ENCODE results near the gene PKD1.

The PKD1 gene

GRCh38 chr16:2053897-2054296 is 81.8 kb downstream of the PKD1 start:
- DNase-seq, result no peak
- in situ Hi-C loops (cut with HindIII; ENCODE audit: low pct_ligation_motif_present, low pct_unique_long_range_greater_than_20kb, low sequenced_read_pairs), result no loop called here

GRCh38 chr16:2053211-2053610 is 82.5 kb downstream of the PKD1 start:
- no peak for DNase-seq
- in situ Hi-C loops (cut with HindIII; ENCODE audit: low pct_ligation_motif_present, low pct_unique_long_range_greater_than_20kb, low sequenced_read_pairs), result no loop called here

DNA sequence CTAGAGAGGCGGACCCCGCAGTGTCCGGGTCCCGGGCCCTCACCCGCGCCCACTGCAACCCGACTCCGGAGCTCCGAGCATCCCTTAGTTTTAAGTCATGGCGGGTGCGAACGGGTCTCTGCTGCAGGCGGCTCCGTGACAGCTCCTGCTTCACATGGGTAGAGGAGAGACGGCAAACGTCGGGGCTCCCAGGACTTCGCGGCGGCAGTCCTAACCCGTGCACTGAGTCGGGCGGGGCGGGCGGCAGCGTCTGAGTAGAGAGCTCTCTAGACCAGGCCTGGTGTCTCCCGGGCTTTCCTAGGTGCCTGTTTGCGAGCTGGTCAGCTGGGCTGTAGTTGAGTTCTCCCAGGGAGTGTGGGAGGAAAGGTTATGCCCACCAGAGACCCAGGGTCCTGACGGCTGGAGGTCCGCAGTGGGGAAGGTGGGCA is 87.6 kb downstream of the PKD1 start:
- in situ Hi-C loops (cut with HindIII; ENCODE audit: low pct_ligation_motif_present, low pct_unique_long_range_greater_than_20kb, low sequenced_read_pairs), result no loop called here
- no peak for DNase-seq

DNA sequence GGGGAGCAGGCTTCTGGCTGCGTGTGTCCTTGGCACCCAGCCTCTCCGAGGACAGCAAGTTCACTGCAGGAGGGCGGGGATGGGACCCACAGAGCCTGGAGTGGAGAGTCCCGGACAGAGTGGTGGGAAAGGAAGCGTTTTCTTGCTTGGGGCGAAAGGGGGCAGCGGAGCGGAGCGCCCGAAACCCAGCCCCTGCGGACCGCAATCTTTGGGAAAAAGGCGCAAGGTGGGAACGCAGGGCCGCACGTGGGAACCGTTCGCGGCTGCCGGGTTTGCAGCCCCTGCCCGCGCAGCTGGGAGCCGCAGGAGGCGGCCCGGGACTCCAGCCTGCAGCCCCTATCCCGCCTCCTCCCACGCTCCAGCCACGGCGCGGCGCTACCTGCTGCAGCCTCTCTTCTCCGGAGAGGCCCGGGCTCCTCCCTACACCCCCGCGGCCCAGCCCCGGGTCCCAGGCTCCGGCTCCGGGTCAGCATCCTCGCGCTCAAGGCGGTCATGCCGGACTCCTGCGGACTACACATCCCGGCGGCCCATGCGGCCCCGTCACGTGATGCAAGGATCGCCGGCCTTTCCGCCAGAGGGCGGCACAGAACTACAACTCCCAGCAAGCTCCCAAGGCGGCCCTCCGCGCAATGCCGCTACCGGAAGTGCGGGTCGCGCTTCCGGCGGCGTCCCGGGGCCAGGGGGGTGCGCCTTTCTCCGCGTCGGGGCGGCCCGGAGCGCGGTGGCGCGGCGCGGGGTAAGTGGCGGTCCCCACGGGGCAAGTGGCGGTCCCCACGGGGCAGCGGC is 88.2 kb downstream of the PKD1 start, which contains the start of the genes NTHL1 and TSC2:
TSS of gene NTHL1 (minus strand) at position 505 of the 786 bp plus-strand sequence. CDS start at position 494, 11 bp downstream.
TSS of gene TSC2 (plus strand) at position 656 of the 786 bp plus-strand sequence. CDS start 631 bp downstream, outside the sequence.
- in situ Hi-C loops (cut with HindIII; ENCODE audit: low pct_ligation_motif_present, low pct_unique_long_range_greater_than_20kb, low sequenced_read_pairs), result no loop called here

GRCh38 chr16:2046893-2047329 is 88.8 kb downstream of the PKD1 start:
- no peak for DNase-seq
- in situ Hi-C loops (cut with HindIII; ENCODE audit: low pct_ligation_motif_present, low pct_unique_long_range_greater_than_20kb, low sequenced_read_pairs), result no loop called here

More for the DNA sequence above, 88.2 kb downstream of the PKD1 start, which contains the start of the genes NTHL1 and TSC2:
- DNase-seq, result peak; percentile 98

DNA sequence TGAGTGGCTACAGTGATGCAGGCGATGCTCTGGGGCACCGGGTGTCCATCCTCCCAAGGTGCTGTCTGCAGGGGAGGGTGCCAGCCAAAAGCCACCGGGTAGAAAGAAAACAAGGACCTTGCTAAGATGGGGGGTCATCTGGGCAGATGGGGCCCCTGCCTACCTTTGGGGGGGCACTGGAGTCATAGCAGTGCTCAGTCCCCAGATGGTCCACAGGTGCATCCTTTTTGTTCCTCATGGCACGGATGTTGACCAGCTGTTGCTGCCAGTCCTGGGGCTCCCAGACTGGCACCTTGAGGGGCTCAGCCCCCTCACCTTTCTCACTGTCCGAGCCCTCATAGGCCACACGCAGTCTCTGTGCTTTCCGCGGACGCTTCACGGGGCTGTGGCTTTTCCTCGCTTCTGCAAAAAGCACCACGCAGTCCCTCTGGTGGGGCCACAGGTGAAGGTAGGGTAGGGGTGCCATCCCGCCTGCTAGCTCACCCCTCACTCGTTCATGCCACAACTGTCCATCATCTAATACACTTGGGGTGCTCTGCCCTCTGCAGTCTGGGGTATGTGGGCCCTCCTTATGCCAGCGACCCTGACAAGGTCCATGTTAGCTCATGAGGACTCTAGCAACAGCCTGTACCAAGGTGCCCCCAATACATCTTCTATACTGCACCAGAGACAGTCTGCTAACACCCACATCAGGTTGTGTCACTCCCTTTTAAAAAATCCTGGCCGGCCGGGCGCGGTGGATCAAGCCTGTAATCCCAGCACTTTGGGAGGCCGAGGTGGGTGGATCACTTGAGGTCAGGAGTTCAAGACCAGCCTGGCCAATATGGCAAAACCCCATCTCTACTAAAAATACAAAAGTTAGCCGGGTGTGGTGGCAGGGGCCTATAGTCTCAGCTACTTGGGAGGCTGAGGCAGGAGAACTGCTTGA is 89.5 kb downstream of the PKD1 start:
- in situ Hi-C loops (cut with HindIII; ENCODE audit: low pct_ligation_motif_present, low pct_unique_long_range_greater_than_20kb, low sequenced_read_pairs), result no loop called here
- DNase-seq, result no peak

- DNase-seq, result no peak
- in situ Hi-C loops (cut with HindIII; ENCODE audit: low pct_ligation_motif_present, low pct_unique_long_range_greater_than_20kb, low sequenced_read_pairs), result no loop called here
Measured at GRCh38 chr16:2044541-2044940, 91.2 kb downstream of the PKD1 start.

DNA sequence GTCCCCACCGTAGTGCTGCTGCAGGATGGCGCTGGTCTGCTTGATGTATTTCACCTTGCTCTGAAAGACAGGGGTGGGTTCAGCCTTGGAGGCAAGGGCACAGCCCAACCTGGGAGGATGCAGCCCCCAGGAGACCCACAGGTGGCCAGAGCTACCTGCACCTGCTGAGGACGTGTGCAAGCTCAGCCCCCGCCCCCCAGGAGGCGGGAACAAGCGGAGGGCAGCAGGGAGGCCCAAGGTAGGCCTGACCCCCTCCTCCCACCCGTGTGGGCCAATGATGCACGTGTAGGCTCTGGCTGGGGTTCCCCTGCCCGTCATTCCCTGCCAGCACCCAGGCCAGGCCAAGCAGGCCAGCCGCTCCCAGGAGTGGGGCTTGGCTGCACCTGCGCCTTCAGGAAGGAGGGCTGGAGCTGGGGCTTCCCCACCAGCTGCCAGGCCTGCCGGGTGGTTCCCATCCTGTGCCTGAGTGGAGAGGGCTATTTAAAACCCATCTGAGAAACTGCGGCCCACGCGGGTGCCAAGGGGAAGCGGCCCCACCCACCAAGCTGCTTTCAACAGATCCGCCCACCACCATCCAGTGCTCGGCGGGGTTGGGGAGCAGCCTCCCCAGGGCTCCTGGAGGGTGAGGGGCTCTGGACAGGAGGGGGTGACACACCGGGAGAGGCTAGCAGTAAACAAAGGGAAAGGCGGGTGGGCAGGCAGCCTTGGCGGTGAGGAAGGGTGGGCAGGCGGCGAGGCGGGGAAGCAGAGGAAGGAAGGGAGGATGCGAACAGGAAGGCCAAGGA is 91.8 kb downstream of the PKD1 start:
- DNase-seq, result no peak
- in situ Hi-C loops (cut with HindIII; ENCODE audit: low pct_ligation_motif_present, low pct_unique_long_range_greater_than_20kb, low sequenced_read_pairs), result no loop called here

- no peak for DNase-seq
- in situ Hi-C loops (cut with HindIII; ENCODE audit: low pct_ligation_motif_present, low pct_unique_long_range_greater_than_20kb, low sequenced_read_pairs), result no loop called here
Measured at GRCh38 chr16:2042986-2043666, 92.6 kb downstream of the PKD1 start.

DNA sequence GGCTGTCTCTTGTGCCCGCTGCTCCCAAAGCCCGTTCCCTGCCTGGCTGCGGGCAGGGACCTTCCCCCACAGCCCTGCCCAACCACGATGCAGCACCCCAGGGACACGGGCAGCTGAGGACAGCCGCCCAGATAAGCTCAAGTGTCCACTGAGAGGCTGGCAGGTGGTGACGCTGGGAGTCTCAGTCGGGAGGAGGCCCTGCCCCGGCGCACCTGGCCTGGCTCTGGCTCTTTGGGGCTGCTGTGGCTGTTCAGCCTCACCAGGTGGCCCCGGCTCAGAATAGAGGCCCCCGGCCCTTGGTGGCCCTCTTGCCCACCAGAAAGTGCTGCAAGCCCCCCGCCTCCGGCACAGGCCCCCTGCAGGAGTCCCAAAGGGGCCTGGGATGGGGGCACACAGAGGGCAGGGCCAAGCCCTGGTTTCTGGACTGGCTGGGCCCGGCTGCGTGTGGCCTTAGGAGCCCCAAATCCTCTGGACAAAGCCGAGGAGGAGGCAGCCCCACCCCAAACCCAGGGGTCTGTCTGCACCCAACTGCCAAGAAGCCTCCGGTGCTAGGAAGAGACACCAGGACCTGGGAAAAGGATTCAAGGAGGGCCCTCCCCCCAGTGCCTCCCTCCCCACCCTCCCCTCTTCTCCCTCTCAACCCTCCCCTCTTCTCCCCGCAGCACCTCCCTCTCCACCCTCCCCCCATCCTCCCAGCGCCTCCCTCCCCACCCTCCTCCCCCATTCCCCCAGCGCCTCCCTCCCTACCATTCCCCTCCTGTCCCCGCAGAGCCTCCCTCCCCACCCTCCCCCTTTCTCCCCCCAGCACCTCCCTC is 93.3 kb downstream of the PKD1 start:
- DNase-seq, result no peak
- in situ Hi-C loops (cut with HindIII; ENCODE audit: low pct_ligation_motif_present, low pct_unique_long_range_greater_than_20kb, low sequenced_read_pairs), result no loop called here

DNA sequence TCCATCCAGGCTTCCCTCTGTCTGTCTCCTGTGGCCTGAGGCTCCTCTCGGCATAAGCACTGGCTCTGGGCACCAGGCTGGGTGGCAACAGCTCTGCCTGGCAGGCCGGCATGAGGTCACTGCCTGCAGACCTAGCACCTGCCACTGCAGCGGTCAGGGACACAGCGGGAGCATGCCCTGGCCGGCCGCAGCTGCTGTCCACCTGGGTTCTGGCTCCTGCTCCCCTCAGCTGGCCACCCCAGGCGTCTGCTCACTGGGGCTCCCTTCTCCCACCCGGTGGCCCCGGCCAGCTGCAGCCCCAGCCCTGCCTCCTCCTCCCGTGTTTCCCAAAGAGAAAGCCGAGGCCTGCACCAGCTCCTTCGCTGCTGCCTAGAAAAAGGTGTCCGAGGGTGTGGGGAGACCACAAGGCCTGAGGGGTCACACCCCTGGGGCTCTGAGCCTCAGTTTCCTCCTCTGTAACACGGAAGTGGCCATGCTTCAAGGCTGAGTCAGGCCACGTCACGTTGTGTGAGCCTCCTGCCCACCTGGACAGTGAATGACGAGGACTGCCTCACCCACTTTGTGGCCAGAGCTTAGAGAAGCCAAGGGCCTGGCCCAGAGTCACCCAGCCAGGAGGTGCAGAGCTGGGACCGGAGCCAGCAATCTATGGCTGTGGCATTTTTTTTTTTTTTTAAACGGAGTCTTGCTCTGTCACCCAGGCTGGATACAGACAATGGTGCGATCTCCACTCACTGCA is 94.7 kb downstream of the PKD1 start:
- in situ Hi-C loops (cut with HindIII; ENCODE audit: low pct_ligation_motif_present, low pct_unique_long_range_greater_than_20kb, low sequenced_read_pairs), result no loop called here
- no peak for DNase-seq

DNA sequence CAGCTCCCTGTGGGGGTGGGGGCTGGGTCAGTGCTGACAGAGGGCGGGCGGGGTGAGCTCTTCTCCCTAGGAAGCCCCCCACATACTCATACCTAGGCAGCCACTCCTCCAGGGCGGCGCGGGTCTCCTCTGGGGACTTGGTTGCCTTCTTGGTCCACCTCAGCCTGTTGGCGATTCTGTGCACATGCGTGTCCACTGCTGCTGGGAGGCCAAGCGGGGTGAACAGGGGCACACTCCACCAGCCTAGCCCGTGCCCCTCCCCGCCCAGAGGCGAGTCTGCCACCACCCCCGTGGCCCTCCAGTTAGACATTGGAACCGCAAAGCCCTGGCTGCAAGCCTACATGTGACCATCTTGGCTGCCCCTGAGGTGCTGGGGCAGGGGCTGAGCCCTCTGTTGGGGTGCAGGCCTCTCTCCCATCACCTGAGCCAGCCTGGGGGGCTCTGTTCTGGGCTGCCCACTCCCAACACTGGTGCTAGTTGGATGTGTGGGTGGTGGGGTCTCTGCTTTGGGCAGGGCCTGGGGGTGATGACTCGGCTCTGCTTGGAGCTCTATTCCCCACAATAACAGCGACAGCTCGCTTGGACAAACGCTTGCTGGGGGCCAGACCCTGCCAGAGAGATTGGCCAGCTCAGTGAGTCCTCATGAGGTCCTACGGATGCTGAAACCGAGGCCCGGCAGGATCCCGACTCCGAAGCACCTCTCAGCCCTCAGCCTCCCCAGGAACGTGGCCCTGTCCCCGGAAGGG is 95.5 kb downstream of the PKD1 start:
- DNase-seq, result no peak
- in situ Hi-C loops (cut with HindIII; ENCODE audit: low pct_ligation_motif_present, low pct_unique_long_range_greater_than_20kb, low sequenced_read_pairs), result no loop called here

DNA sequence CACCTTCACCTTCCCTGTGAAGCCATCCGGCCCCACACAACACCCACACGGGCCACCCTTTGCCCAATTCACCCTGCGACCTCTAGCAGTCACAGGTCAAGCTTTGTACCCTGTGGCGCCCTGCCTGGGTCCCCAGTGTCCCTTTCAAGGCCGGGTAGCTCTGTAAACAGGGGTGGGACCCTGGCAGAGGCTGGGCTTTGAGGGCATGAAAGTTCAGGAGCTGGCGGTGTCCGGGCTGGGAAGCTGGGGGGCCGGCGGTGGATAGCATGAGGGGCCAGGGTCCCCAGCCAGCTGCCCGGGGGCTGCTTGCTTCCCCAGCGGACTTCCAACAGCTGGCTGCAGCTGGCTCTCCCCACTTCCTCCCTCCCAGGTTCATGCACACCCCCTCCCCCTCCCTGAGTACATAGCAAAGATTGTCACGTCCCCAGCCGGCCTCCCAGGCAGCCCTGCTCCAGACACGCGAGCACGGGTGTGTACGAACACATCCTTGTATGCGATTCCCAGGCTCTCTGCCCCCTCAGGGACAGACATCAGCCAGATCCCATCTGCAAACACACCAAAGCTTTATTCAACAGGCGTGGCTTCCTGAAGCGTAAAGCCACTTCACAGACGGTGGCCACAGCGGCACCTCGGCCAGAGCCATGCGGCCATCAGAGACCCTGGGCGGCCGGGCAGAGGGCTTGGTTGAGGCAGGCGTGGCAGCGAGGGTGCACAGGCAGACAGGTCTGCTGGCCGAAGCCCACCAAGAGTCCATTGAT is 96.2 kb downstream of the PKD1 start:
- DNase-seq, result no peak
- in situ Hi-C loops (cut with HindIII; ENCODE audit: low pct_ligation_motif_present, low pct_unique_long_range_greater_than_20kb, low sequenced_read_pairs), result loop anchor here (10.0 kb wide), 1 partner anchor 125 kb away; no protein-coding TSS in a partner anchor
